ELR (cell line): ENCODE measurements around the gene APLN.

Experiments
- DNase-seq: peaks from one replicate; pipeline ENCODE4 v3.0.0-alpha.2; 2015; ENCODE audit warnings: low read depth

Gene APLN

DNA sequence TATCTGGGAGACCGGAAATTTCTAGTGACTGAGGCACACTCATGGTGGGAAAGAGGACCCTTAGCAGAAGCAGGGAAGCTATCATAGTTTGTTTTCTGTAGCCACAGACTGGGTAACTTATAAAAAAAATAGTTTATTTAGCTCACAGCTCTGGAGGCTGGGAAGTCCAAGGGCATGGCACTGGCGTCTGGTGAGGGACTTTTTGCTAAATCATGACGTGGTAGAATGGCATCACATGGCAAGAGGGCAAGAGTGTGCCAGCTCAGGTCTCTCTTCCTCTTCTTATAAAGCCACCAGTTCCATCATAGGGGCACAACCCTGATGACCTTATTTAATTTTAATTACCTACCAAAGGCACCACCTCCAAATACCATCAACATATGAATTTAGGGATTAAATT lies 13.3 kb downstream of the APLN start:
- DNase-seq = no peak

- DNase-seq = no peak
Measured at GRCh38 chrX:129640737-129641136, 14.0 kb downstream of the APLN start.

DNA sequence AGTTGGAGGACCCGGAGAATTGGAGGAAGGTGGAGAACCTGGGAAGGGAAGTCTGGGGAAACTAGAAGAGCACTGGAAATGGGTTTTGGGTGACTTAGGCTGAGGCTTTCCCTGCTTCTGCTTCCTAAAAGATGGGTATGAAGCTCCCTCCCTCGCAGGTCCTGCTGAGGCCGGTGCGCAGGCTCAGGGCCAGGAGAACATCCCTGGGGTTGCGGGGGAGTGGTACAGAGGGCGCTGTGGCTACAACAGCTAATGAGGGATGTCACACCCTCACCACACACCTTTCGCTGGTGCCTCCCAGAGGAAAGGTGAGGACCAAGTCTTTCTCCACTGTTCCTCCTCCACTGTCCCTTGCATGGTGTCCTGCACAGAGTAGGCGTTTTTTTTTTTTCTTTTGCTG lies 15.8 kb downstream of the APLN start:
- no peak for DNase-seq

GRCh38 chrX:129637217-129638109 lies 17.3 kb downstream of the APLN start:
- peak; percentile 62 for DNase-seq

GRCh38 chrX:129636175-129636681 lies 18.5 kb downstream of the APLN start:
- DNase-seq = no peak

DNA sequence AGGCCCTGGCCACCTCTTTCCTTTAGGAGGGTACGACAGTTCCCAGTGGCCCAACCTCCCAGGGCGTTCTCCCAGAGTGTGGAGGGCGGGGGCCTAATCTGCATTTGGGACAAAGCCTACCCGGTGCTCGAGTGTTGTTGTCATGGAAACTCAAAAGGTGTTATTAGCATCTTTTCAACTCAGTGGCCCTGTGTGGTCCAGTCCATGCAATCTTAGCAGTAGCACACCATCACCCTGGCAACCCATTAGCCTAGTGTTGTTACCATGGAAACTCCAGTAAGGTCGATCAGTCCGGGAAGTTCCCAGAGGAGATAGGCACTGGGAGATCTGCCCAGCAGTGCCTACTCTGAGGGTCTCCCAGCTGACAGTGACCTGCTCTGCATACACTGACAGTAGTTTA lies 20.2 kb downstream of the APLN start:
- DNase-seq = no peak

- DNase-seq = no peak
Measured at GRCh38 chrX:129632443-129632842, 22.3 kb downstream of the APLN start.

DNA sequence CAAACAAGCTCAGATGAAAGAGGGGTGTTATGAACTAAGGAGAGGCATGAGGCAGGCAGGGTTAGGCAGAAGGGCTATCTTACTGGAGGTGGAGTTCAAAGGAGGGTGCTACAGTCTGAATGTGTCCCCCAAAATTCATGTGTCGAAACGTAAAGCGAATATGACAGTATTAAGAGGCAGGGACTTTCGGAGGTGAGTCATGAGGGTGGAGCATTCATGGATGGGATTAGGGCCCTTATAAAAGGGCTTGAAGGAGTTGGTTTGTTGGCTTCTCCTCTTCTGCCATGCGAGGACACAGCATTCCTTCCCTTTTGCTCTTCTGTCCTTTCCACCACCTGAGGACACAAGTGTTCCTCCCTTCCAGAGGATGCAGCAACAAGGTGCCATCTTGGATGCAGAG lies 22.9 kb downstream of the APLN start:
- peak; percentile 24 for DNase-seq

- DNase-seq = no peak
Measured at GRCh38 chrX:129629837-129630236, 24.9 kb downstream of the APLN start.

DNA sequence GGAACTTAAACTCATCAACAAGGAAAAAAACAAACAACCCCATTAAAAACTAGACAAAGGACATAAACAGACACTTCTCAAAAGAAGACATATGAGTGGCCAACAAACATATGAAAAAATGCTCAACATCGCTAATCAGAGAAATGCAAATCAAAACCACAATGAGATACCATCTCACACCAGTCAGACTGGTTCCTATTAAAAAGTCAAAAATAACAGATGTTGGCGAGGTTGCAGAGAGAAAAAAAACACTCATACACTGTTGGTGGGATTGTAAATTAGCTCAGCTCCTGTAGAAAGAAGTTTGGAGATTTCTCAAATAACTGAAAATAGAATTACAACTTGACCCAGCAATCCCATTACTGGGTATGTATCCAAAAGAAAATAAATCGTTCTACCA lies 28.7 kb downstream of the APLN start:
- peak; percentile 15 for DNase-seq

DNA sequence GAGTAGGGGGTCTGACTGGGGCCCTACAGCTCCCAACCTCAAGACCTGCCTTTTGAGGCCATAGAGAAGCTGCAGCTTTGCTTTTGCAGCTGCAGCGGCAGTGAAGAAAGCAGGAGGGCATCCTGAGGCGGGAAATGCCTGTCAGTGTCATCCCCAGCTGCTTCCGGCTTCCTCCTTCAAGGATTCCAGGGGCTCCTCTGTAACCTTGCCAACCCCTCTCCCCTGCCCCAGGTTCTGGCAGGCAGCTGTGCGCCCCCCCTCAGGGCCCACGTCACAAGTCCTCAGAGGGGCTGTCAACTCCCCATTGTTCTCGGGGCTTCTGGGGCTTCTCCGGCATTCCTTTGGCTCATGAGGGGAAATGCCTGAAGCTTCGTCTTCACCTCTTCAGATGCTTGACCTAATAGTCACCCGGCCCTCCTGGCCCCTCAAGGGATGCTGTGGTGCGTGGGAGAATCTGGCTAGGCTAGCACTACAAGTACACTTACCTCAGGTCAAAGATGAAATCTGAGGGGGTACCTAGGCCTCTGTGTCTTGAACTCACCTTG lies 31.9 kb downstream of the APLN start:
- peak; percentile 91 for DNase-seq

DNA sequence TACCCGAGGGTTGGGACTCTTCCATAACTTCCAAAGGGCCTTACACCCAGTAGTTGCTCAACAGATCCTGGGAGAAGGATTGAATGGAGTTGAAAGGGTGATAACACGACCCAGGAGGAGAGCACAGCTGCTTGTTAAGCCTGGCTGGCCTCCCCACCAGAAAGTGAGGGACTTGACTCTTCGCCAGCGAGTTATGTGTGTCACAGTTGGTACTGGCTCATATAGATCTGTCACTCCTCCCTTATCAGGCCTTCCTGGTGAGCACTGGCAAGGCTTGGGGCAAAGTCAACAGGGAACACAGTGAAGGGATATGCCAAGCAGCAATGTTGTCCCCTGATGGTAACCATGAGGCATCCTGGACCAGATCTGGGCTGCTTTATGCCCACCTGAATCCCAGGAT lies 35.8 kb downstream of the APLN start:
- no peak for DNase-seq

DNA sequence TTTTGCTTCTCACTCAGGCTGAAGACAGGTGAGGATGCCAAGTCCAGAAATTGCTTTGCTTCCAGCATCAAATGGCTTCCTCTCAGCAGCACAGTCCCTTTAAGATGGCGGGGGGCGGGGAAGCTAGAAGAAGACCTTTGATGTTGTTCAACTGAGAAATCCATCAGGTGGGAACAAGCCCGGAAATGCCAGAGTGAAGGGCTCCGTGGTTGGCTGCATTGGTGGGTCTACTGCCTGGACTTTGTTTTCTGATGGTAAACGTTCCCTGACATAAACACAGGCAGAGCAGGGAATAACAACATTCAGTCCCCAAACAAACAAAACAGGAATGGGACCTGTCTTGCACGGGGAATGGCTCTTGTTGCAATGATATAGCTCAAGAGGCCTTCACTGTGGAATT lies 37.3 kb downstream of the APLN start:
- no peak for DNase-seq

DNA sequence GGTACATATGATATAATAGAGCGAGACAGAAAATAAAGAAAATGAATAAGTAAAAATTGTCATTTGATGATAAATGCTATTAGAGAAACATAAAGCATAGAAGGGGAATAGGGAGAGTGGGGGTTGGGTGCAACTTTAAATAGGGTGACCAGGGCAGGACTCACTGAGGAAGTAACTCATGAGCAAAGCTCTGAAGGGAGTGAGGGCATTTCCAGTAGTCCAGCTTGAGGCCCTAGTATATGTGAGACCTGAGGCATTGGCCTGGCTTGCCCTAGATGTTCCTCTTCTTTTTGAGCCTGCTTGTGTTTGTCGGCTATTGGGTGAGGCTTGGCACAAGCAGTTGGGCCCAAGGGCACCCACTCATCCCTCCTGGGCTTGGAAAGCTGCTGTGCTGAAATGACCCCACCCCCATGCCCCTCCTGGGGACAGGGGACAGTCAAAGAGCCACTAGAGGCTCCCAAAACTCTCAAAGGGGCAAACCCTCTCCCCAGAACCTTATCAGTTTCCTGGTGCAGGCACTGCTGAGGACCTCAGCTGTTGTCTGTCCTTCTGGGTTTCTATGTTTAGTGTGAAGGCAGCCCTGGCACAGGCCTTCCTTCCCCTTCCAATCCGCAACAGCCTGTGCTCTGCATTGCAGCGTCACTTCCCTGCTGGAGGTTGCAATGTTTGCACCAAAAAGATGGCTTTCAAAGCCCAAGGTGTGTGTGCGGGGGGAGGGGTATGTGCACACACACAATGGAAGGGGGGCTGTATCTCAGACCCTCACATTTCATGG lies 40.1 kb downstream of the APLN start:
- DNase-seq = peak; percentile 18

- peak; percentile 52 for DNase-seq
Measured at GRCh38 chrX:129613596-129613995, 41.2 kb downstream of the APLN start.

DNA sequence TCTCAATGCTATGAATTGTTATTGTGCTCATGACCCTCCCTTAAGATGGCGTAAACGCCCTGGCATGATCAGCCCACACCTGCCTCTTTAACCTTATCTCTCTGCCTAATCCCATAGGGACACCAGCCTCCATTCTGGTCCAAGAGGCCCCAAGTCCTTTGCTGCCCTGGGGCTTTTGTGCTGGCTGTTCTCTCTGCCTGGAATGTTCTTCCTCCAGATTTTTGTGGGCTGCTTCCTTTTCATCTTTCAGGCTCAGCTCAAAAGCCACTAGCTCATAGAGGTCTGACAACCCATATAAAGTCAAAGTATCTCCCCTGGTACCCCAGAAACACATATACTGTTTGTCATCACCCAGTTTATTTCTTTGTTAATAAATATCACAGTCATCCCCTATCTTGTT lies 42.4 kb downstream of the APLN start:
- no peak for DNase-seq

- DNase-seq = no peak
Measured at GRCh38 chrX:129609395-129609794, 45.4 kb downstream of the APLN start.

GRCh38 chrX:129608496-129608895 lies 46.3 kb downstream of the APLN start:
- DNase-seq = no peak

- DNase-seq = peak; percentile 62
Measured at GRCh38 chrX:129606918-129607317, 47.8 kb downstream of the APLN start.

DNA sequence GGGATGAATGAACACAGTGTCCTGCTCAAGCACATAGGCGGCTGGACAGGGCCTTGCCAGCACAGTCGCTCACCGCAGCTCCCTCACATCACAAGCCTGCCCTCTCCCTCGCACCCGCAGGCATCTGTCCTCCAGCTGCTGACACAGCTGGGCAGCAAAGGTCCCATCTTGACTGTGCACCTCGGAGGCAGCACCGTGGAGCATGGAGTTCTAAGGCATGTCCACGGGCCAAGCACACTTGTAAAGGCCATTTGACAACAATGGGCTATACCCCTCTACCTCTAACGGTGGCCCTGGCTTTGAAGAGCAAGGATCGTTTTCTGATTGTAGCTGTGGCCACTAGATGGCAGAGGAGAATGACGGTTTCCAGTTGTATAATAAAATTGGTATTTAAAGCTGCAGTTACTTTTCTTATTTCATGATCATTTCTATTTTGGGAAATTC lies 53.8 kb downstream of the APLN start:
- DNase-seq = peak; percentile 53

DNA sequence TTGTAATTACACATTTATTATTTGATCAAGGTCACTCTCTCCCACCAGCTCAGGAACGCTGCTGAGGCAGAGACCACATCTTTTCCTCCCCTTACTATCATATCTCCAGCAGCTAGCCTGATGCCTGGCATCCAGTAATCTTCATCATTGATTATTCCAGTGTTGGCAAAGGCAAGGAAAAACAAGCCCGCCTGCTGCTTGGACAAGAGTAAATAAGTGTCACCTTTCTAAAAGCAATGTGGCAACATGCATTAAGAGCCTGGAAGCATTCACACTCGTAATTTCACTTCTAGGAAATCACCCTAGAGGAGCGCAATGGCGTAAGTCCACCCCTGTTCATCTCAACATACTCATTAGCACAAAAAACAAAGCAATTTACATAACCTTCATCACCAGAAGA lies 54.8 kb downstream of the APLN start:
- DNase-seq = no peak

- DNase-seq = no peak
Measured at GRCh38 chrX:129599499-129599898, 55.3 kb downstream of the APLN start.

- DNase-seq = no peak
Measured at GRCh38 chrX:129597905-129598304, 56.9 kb downstream of the APLN start.
